HepG2 (cell line): ENCODE results near the gene CNTRL. TPM values are rescaled to one million over a fixed set of nuclear protein-coding genes. Genes with fewer than 3 reads are reported as not detected.

Experiments
- ATAC-seq: fragments of 200-7000 bp; cut with Tn5 transposase; 3 replicates; pipeline ENCODE4 v1.9.1; 2020; ENCODE audit warnings: mild to moderate bottlenecking, moderate library complexity
- BruUV-seq: library from RNA; stranded (reverse); fragments of 400-500 nt; replicated peaks from 2 replicates; lab custom pipeline; 2021; lab: Mats Ljungman, UMichigan
- CTCF ChIA-PET: fragments of 300-600 bp; formaldehyde crosslinking; extraction: SDS; loops from one replicate; lab custom pipeline; 2021; ENCODE audit warnings: low total read pairs, inconsistent platforms, low intra/inter-chr PET ratio; lab: Yijun Ruan, JAX
- POLR2A ChIA-PET: fragments of 350-600 bp; sonication (Branson Sonifier 250); formaldehyde crosslinking; loops from one replicate; lab custom pipeline; 2020; ENCODE audit warnings: antibody characterized with exemption, inconsistent platforms; lab: Yijun Ruan, JAX
- DNase-seq: peaks from one replicate; pipeline ENCODE4 v3.0.0-alpha.2; 2015; ENCODE audit warnings: low spot score
- FAIRE-seq: peaks from 3 replicates; lab custom pipeline; 2011; peaks lifted over from hg19 to GRCh38; lab: Jason Lieb, UNC
- H2AFZ ChIP-seq: one replicate; pipeline ENCODE4 v1.6.1; 2011; ENCODE audit warnings: low read length, inconsistent platforms
- H3K27ac ChIP-seq: fragments of 300-600 bp; 3 replicates; pipeline ENCODE4 v1.8.0; 2011; ENCODE audit warnings: mixed run types, mild to moderate bottlenecking, mixed read lengths, low read length, inconsistent platforms; ENCODE audit not compliant: insufficient read depth; ENCODE audit errors: extremely low read length
- H3K27me3 ChIP-seq, 2 experiments: fragments of 200-600 bp in 1 of 2; 2 replicates in 1 of 2; 3 replicates in 1 of 2; pipeline versions ENCODE4 v1.6.0 to v1.8.0; 2011; ENCODE audit warnings: low read length in 2 of 2, mild to moderate bottlenecking in 2 of 2, moderate library complexity in 2 of 2, inconsistent platforms in 1 of 2; ENCODE audit not compliant: insufficient read depth in 2 of 2, control insufficient read depth in 1 of 2
- H3K36me3 ChIP-seq, 2 experiments: fragments of 200-600 bp in 1 of 2; replicated peaks in 1 of 2; 2 replicates in 1 of 2; 3 replicates in 1 of 2; pipeline versions ENCODE4 v1.5.1 to v1.8.0; 2011; ENCODE audit warnings: low read length in 2 of 2, inconsistent platforms in 1 of 2; ENCODE audit not compliant: insufficient read depth in 2 of 2, control insufficient read depth in 1 of 2
- H3K4me1 ChIP-seq: 2 replicates; pipeline ENCODE4 v1.5.1; 2012; ENCODE audit warnings: low read length, inconsistent platforms; ENCODE audit not compliant: insufficient read depth
- H3K4me2 ChIP-seq: 2 replicates; pipeline ENCODE4 v1.6.0; 2011; ENCODE audit warnings: low read depth, low read length, inconsistent platforms
- H3K4me3 ChIP-seq, 3 experiments: fragments of 200-600 bp in 1 of 3; sonication (generic), shearing (Covaris generic) in 1 of 3; replicated peaks in 1 of 3; 2 replicates each; pipeline ENCODE4 v1.5.1; 2011 to 2016; ENCODE audit warnings: low read length in 3 of 3, inconsistent platforms in 2 of 3, low read depth in 2 of 3, mild to moderate bottlenecking in 2 of 3, control low read depth in 1 of 3, mixed read lengths in 1 of 3; ENCODE audit not compliant: insufficient read depth in 1 of 3
- H3K79me2 ChIP-seq: one replicate; pipeline ENCODE4 v1.6.1; 2011; ENCODE audit warnings: low read length, inconsistent platforms; ENCODE audit not compliant: insufficient read depth
- H3K9ac ChIP-seq: 2 replicates; pipeline ENCODE4 v1.6.0; 2011; ENCODE audit warnings: mild to moderate bottlenecking, low read depth, low read length, inconsistent platforms; ENCODE audit not compliant: insufficient read depth
- H3K9me3 ChIP-seq: 2 replicates; pipeline ENCODE4 v1.5.1; 2012; ENCODE audit warnings: mild to moderate bottlenecking, low read length
- H4K20me1 ChIP-seq: 2 replicates; pipeline ENCODE4 v1.6.0; 2011; ENCODE audit warnings: inconsistent platforms, mild to moderate bottlenecking, low read length, moderate library complexity; ENCODE audit not compliant: insufficient read depth
- BCL3 ChIP-seq: sonication (generic); formaldehyde crosslinking; IDR thresholded peaks from 2 replicates; pipeline ENCODE4 v1.5.1; 2020; ENCODE audit warnings: mild to moderate bottlenecking, missing genetic modification reagents, moderate library complexity
- KLF12 ChIP-seq: sonication (generic); formaldehyde crosslinking; IDR thresholded peaks from 2 replicates; pipeline ENCODE4 v1.4.0; 2020; ENCODE audit warnings: missing genetic modification reagents, borderline replicate concordance
- NFAT5 ChIP-seq: sonication (generic); formaldehyde crosslinking; IDR thresholded peaks from 2 replicates; pipeline ENCODE4 v1.4.0; 2020; ENCODE audit warnings: missing genetic modification reagents
- NFIB ChIP-seq: sonication (generic); formaldehyde crosslinking; IDR thresholded peaks from 2 replicates; pipeline ENCODE4 v1.9.0; 2021; ENCODE audit warnings: missing genetic modification reagents, mild to moderate bottlenecking, borderline replicate concordance
- THAP7 ChIP-seq: sonication (generic); formaldehyde crosslinking; IDR thresholded peaks from 2 replicates; pipeline ENCODE4 v1.8.1; 2023; ENCODE audit warnings: mild to moderate bottlenecking, missing genetic modification reagents
- XRCC5 ChIP-seq: fragments of 200-400 bp; formaldehyde crosslinking; optimal IDR thresholded peaks from 2 replicates; pipeline ENCODE3; 2017; ENCODE audit warnings: mild to moderate bottlenecking, low read length
- ZNF3 ChIP-seq: IDR thresholded peaks from 2 replicates; pipeline ENCODE4 v1.7.0; 2017; ENCODE audit warnings: inconsistent platforms
- ZNF639 ChIP-seq: conservative IDR thresholded peaks from 2 replicates; pipeline ENCODE4 v1.6.1; 2018; ENCODE audit warnings: missing genetic modification reagents
- ZNF792 ChIP-seq: IDR thresholded peaks from 2 replicates; pipeline ENCODE4 v1.6.1; 2016
- WGBS: methylation state at CpG from one replicate; pipeline ENCODE4 v1.1.6; 2017; ENCODE audit warnings: low lambda C conversion rate; 5-methylcytosine and 5-hydroxymethylcytosine counted together
- in situ Hi-C: cut with HindIII; loops from 2 replicates; pipeline ENCODE4 v1.10.0; 2017; ENCODE audit warnings: low pct_unique_long_range_greater_than_20kb; ENCODE audit not compliant: extremely low pct_ligation_motif_present
- intact Hi-C: fragments of 100-400 bp; cut with micrococcal nuclease; formaldehyde crosslinking; loops from one replicate; pipeline ENCODE4 v1.10.0; 2022; ENCODE audit not compliant: unreplicated experiment
- polyA plus RNA-seq, 8 experiments: library from polyadenylated mRNA; depleted of rRNA in 3 of 8; stranded (reverse) in 7 of 8; unstranded in 1 of 8; fragments of >200 nt; fragmentation: Illumina TruSeq in 4 of 8; extraction: Trizol in 4 of 8; gene quantifications; 2 replicates each; pipeline versions ENCODE4 v1.2.1 to v1.2.3, GENCODE V29; 2011 to 2016; ENCODE audit warnings: low read depth in 4 of 8, missing spikeins in 1 of 8, mixed read lengths in 1 of 8; ENCODE audit not compliant: insufficient read depth in 1 of 8
- total RNA-seq, 5 experiments: library from RNA; depleted of rRNA; stranded (reverse); fragments of >200 nt; fragmentation: Illumina TruSeq; extraction: Trizol; gene quantifications; 2 replicates each; pipeline ENCODE4 v1.2.3, GENCODE V29; 2016; ENCODE audit warnings: low read depth in 1 of 5

CNTRL gene
- total and polyA plus RNA-seq, 2 of the 13 experiments (the other 11 are each of a cell fraction or from before 2014, with no cell fraction given): 7.5 to 11.8 TPM

- TF ChIP-seq NFAT5 (CRISPR knock-in tag): no peak
- peak; percentile 56; the same call in 1 of the 2 replicates for TF ChIP-seq KLF12 (CRISPR knock-in tag)
Observed at GRCh38 chr9:121201045-121201737, 126.4 kb downstream of the CNTRL start (continued).

- POLR2A ChIA-PET: interaction anchor here (0.9 to 2.4 kb wide), 9 partner anchors 11 to 87 kb away, joined by 3 to 18 read pairs (median 5); partner anchors contain the start of gene GSN
- FAIRE-seq: peak; percentile 18
- DNase-seq: peak; percentile 95
- in situ Hi-C loops (no loop called here), intact Hi-C loops (no loop called here)
- peaks cover 50% of the 10 kb centered on the region for H3K79me2 ChIP-seq
- H4K20me1 ChIP-seq: peaks cover 39% of the 10 kb centered on the region
- H3K27me3 ChIP-seq: no peaks in the 10 kb centered on the region; a peak in 1 of 5 replicates
- H3K4me2 ChIP-seq: peak within 1 kb of the TSS; percentile 100
- peak within 1 kb of the TSS; percentile 89 for H2AFZ ChIP-seq
- peak within 1 kb of the TSS; percentile 91 for H3K9ac ChIP-seq
- peak; percentile 95 for ATAC-seq
- H3K9me3 ChIP-seq: peaks cover under 1% of the 10 kb centered on the region; the same call in 1 of the 2 replicates
- peak within 1 kb of the TSS; percentile 88 to 93 (median 91) for H3K4me3 ChIP-seq
- H3K36me3 ChIP-seq: no peaks in the 10 kb centered on the region
- TSS peak; percentile 88 for BruUV-seq
- 4% methylated on average over 25 of the region's 55 CpGs for WGBS
- CTCF ChIA-PET: no interaction called here
- H3K4me1 ChIP-seq: peaks cover 57% of the 10 kb centered on the region
- peak within 1 kb of the TSS; percentile 81 for H3K27ac ChIP-seq
- TF ChIP-seq THAP7 (CRISPR knock-in tag): no peak
- TF ChIP-seq XRCC5: peak; percentile 67
- TF ChIP-seq NFIB (CRISPR knock-in tag): no peak
- TF ChIP-seq BCL3: 0 out of 2 replicates have a peak, but pooled peaks have one; percentile 24
- no peak for TF ChIP-seq ZNF3 (CRISPR knock-in tag)
- peak; percentile 80; the same call in 1 of the 2 replicates for TF ChIP-seq ZNF792 (CRISPR knock-in tag)
- TF ChIP-seq ZNF639 (CRISPR knock-in tag): no peak
Observed at GRCh38 chr9:121201738-121202533, 127.2 kb downstream of the CNTRL start, which contains the start of gene RAB14. TSS of gene RAB14 (minus strand) at chr9:121201869. CDS start at chr9:121193412, 8,457 bp downstream.
